ENCODE data around the gene KLF5.

Gene KLF5

GRCh38 chr13:73069206-73069805 lies 10.5 kb downstream of the KLF5 start:
- H3K4me1 Mint-ChIP-seq: peaks cover 2% of the 10 kb centered on the region
- H3K4me3 Mint-ChIP-seq: no peak overlapping the region
- H3K9me3 Mint-ChIP-seq: no peaks in the 10 kb centered on the region
- ATAC-seq: no peak
- H3K27ac Mint-ChIP-seq: no peak overlapping the region
- H3K27me3 Mint-ChIP-seq: no peaks in the 10 kb centered on the region
- DNase-seq: no peak
- H3K36me3 Mint-ChIP-seq (ENCODE audit: low read depth): no peaks in the 10 kb centered on the region

GRCh38 chr13:73070451-73071098 lies 11.8 kb downstream of the KLF5 start:
- no peak overlapping the region for H3K27ac Mint-ChIP-seq
- H3K27me3 Mint-ChIP-seq: no peaks in the 10 kb centered on the region
- no peaks in the 10 kb centered on the region for H3K9me3 Mint-ChIP-seq
- H3K36me3 Mint-ChIP-seq (ENCODE audit: low read depth): no peaks in the 10 kb centered on the region
- no peak overlapping the region for H3K4me3 Mint-ChIP-seq
- ATAC-seq: no peak
- no peak for DNase-seq
- H3K4me1 Mint-ChIP-seq: peaks cover 2% of the 10 kb centered on the region

- Mint-ChIP-seq H3K4me3 (no peak overlapping the region), H3K4me1 (peaks cover 2% of the 10 kb centered on the region), H3K9me3 (no peaks in the 10 kb centered on the region), H3K27me3 (no peaks in the 10 kb centered on the region), H3K36me3 (ENCODE audit: low read depth) (no peaks in the 10 kb centered on the region), H3K27ac (no peak overlapping the region)
- no peak for ATAC-seq
- DNase-seq: no peak
Measured at GRCh38 chr13:73072239-73072900, 13.6 kb downstream of the KLF5 start.

GRCh38 chr13:73073050-73073449 lies 14.2 kb downstream of the KLF5 start:
- no peaks in the 10 kb centered on the region for H3K9me3 Mint-ChIP-seq
- H3K36me3 Mint-ChIP-seq (ENCODE audit: low read depth): no peaks in the 10 kb centered on the region
- ATAC-seq (no peak), DNase-seq (no peak)
- no peak overlapping the region for H3K27ac Mint-ChIP-seq
- peaks cover 2% of the 10 kb centered on the region for H3K4me1 Mint-ChIP-seq
- H3K4me3 Mint-ChIP-seq: no peak overlapping the region
- H3K27me3 Mint-ChIP-seq: no peaks in the 10 kb centered on the region

GRCh38 chr13:73074014-73074413 lies 15.2 kb downstream of the KLF5 start:
- Mint-ChIP-seq H3K27me3 (no peaks in the 10 kb centered on the region), H3K9me3 (no peaks in the 10 kb centered on the region), H3K27ac (peak overlapping the region; percentile 8), H3K4me3 (no peak overlapping the region), H3K36me3 (ENCODE audit: low read depth) (no peaks in the 10 kb centered on the region), H3K4me1 (peaks cover 2% of the 10 kb centered on the region)
- ATAC-seq: no peak
- DNase-seq: no peak

- Mint-ChIP-seq H3K4me3 (no peak overlapping the region), H3K27ac (no peak overlapping the region), H3K4me1 (peaks cover 2% of the 10 kb centered on the region), H3K36me3 (ENCODE audit: low read depth) (no peaks in the 10 kb centered on the region), H3K27me3 (no peaks in the 10 kb centered on the region), H3K9me3 (no peaks in the 10 kb centered on the region)
- no peak for DNase-seq
- no peak for ATAC-seq
Measured at GRCh38 chr13:73074926-73075325, 16.1 kb downstream of the KLF5 start.

- DNase-seq: no peak
- no peak for ATAC-seq
- no peak overlapping the region for H3K27ac Mint-ChIP-seq
- H3K27me3 Mint-ChIP-seq: no peaks in the 10 kb centered on the region
- H3K9me3 Mint-ChIP-seq: no peaks in the 10 kb centered on the region
- H3K4me1 Mint-ChIP-seq: peaks cover 2% of the 10 kb centered on the region
- no peaks in the 10 kb centered on the region for H3K36me3 Mint-ChIP-seq (ENCODE audit: low read depth)
- no peak overlapping the region for H3K4me3 Mint-ChIP-seq
Measured at GRCh38 chr13:73075546-73075945, 16.7 kb downstream of the KLF5 start.

GRCh38 chr13:73075954-73076353 lies 17.1 kb downstream of the KLF5 start:
- DNase-seq (no peak), ATAC-seq (no peak)
- peaks cover 2% of the 10 kb centered on the region for H3K4me1 Mint-ChIP-seq
- H3K27ac Mint-ChIP-seq: no peak overlapping the region
- no peaks in the 10 kb centered on the region for H3K36me3 Mint-ChIP-seq (ENCODE audit: low read depth)
- no peak overlapping the region for H3K4me3 Mint-ChIP-seq
- H3K27me3 Mint-ChIP-seq: peaks cover under 1% of the 10 kb centered on the region
- H3K9me3 Mint-ChIP-seq: no peaks in the 10 kb centered on the region

- no peaks in the 10 kb centered on the region for H3K36me3 Mint-ChIP-seq (ENCODE audit: low read depth)
- peaks cover 6% of the 10 kb centered on the region for H3K27me3 Mint-ChIP-seq
- H3K9me3 Mint-ChIP-seq: no peaks in the 10 kb centered on the region
- ATAC-seq: no peak
- H3K4me3 Mint-ChIP-seq: no peak overlapping the region
- no peak for DNase-seq
- peaks cover 2% of the 10 kb centered on the region for H3K4me1 Mint-ChIP-seq
- H3K27ac Mint-ChIP-seq: no peak overlapping the region
Measured at GRCh38 chr13:73077865-73078264, 19.1 kb downstream of the KLF5 start.

GRCh38 chr13:73079359-73079758 lies 20.6 kb downstream of the KLF5 start:
- ATAC-seq: no peak
- Mint-ChIP-seq H3K27ac (no peak overlapping the region), H3K36me3 (ENCODE audit: low read depth) (no peaks in the 10 kb centered on the region), H3K27me3 (peaks cover 6% of the 10 kb centered on the region), H3K4me3 (no peak overlapping the region), H3K9me3 (no peaks in the 10 kb centered on the region), H3K4me1 (no peaks in the 10 kb centered on the region)
- DNase-seq: no peak

GRCh38 chr13:73081256-73081915 lies 22.6 kb downstream of the KLF5 start:
- ATAC-seq (no peak), DNase-seq (no peak)
- H3K4me1 Mint-ChIP-seq: no peaks in the 10 kb centered on the region
- peaks cover 6% of the 10 kb centered on the region for H3K27me3 Mint-ChIP-seq
- no peaks in the 10 kb centered on the region for H3K9me3 Mint-ChIP-seq
- no peaks in the 10 kb centered on the region for H3K36me3 Mint-ChIP-seq (ENCODE audit: low read depth)
- H3K27ac Mint-ChIP-seq: no peak overlapping the region
- H3K4me3 Mint-ChIP-seq: no peak overlapping the region

- ATAC-seq: no peak
- no peak overlapping the region for H3K27ac Mint-ChIP-seq
- no peaks in the 10 kb centered on the region for H3K4me1 Mint-ChIP-seq
- H3K9me3 Mint-ChIP-seq: no peaks in the 10 kb centered on the region
- no peak overlapping the region for H3K4me3 Mint-ChIP-seq
- no peaks in the 10 kb centered on the region for H3K36me3 Mint-ChIP-seq (ENCODE audit: low read depth)
- H3K27me3 Mint-ChIP-seq: peaks cover 6% of the 10 kb centered on the region
- no peak for DNase-seq
Measured at GRCh38 chr13:73082471-73082870, 23.7 kb downstream of the KLF5 start.

GRCh38 chr13:73082895-73083294 lies 24.1 kb downstream of the KLF5 start:
- Mint-ChIP-seq H3K4me3 (no peak overlapping the region), H3K36me3 (ENCODE audit: low read depth) (no peaks in the 10 kb centered on the region)

GRCh38 chr13:73088332-73088935 lies 29.6 kb downstream of the KLF5 start:
- Mint-ChIP-seq H3K9me3 (no peaks in the 10 kb centered on the region), H3K27me3 (no peaks in the 10 kb centered on the region), H3K36me3 (ENCODE audit: low read depth) (no peaks in the 10 kb centered on the region), H3K4me3 (no peak overlapping the region), H3K4me1 (peaks cover 8% of the 10 kb centered on the region), H3K27ac (no peak overlapping the region)
- no peak for DNase-seq
- ATAC-seq: no peak

More at GRCh38 chr13:73082895-73083294, 24.1 kb downstream of the KLF5 start:
- ATAC-seq: no peak
- no peak for DNase-seq
- no peak overlapping the region for H3K27ac Mint-ChIP-seq
- no peaks in the 10 kb centered on the region for H3K9me3 Mint-ChIP-seq
- H3K4me1 Mint-ChIP-seq: no peaks in the 10 kb centered on the region
- H3K27me3 Mint-ChIP-seq: peaks cover 6% of the 10 kb centered on the region
